Astrocyte (in vitro differentiated cells and primary cell): ENCODE results near the gene OBP2B.

Experiments used
- EZH2 ChIP-seq: IDR thresholded peaks from 2 replicates; pipeline ENCODE4 v1.6.1; 2012; ENCODE audit warnings: mild to moderate bottlenecking, low read length, inconsistent platforms; ENCODE audit not compliant: insufficient read depth
- TF ChIP-seq, protein P1 (sequence below): IDR thresholded peaks from 2 replicates; pipeline ENCODE4 v1.5.1; 2011; ENCODE audit warnings: low read depth, mild to moderate bottlenecking, inconsistent platforms, low read length, moderate library complexity; ENCODE audit not compliant: insufficient read depth

DNA sequence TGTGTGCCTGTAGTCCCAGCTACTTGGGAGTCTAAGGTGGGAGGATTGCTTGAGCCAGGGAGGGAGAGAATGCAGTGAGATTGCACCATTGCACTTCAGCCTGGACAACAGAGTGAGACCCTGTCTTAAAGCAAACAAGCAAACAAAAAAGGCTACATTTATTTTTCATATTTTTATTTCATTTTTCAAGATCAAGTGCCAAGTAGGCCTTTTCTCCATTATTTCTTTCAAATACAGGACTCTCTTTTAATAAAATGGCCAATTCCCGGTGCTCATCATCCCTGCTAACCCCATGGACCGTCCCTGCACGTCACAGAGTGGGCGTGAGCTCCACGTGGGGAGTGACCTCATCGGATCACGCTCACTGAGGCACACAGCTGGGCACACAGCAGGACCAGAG, 36.0 kb downstream of the OBP2B start:
- TF ChIP-seq, protein P1, sequence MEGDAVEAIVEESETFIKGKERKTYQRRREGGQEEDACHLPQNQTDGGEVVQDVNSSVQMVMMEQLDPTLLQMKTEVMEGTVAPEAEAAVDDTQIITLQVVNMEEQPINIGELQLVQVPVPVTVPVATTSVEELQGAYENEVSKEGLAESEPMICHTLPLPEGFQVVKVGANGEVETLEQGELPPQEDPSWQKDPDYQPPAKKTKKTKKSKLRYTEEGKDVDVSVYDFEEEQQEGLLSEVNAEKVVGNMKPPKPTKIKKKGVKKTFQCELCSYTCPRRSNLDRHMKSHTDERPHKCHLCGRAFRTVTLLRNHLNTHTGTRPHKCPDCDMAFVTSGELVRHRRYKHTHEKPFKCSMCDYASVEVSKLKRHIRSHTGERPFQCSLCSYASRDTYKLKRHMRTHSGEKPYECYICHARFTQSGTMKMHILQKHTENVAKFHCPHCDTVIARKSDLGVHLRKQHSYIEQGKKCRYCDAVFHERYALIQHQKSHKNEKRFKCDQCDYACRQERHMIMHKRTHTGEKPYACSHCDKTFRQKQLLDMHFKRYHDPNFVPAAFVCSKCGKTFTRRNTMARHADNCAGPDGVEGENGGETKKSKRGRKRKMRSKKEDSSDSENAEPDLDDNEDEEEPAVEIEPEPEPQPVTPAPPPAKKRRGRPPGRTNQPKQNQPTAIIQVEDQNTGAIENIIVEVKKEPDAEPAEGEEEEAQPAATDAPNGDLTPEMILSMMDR, result no peak
- TF ChIP-seq EZH2, result no peak
